ENCODE measurements around the gene FAM169A. TPM values are rescaled to one million over a fixed set of nuclear protein-coding genes. Genes with fewer than 3 reads are reported as not detected.
"Not testable (repeated sequence)": the region's sequence is repeated elsewhere in the genome, so short reads cannot be mapped to it uniquely, and the experiment has no call there.

FAM169A gene
- total and polyA plus RNA-seq, 3 experiments from 2014 or later: 8.4 to 9.2 (median 8.6) TPM

DNA sequence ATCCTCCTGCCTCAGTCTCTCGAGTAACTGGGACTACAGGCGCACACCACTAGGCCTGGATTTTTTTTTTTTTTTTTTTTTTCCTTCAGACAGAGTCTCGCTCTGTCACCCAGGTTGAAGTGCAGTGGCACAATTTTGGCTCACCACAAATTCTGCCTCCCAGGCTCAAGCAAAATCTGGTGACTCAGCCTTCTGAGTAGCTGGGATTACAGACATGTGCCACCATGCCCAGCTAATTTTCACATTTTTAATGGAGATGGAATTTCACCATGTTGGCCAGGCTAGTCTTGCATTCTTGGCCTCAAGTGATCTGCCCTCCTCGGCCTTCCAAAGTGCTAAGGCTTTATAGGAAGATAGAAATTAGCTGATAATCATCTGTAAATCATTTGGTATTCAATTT is 55.3 kb downstream of the FAM169A start:
- Histone ChIP-seq H3K27me3 (ENCODE audit: insufficient read depth, low read length, poor library complexity, severe bottlenecking) (no peaks in the 10 kb centered on the region), H3K27ac (ENCODE audit: low read depth, low read length) (no peak overlapping the region), H3K4me3 (ENCODE audit: low read length) (no peak overlapping the region), H3K36me3 (ENCODE audit: insufficient read depth, low read length) (peaks cover 6% of the 10 kb centered on the region), H3K9me3 (ENCODE audit: low read length) (no peaks in the 10 kb centered on the region), H3K4me1 (ENCODE audit: insufficient read depth, low read length) (no peaks in the 10 kb centered on the region)
- H3K27me3 Mint-ChIP-seq: no peaks in the 10 kb centered on the region
- H3K9me3 Mint-ChIP-seq: no peaks in the 10 kb centered on the region
- POLR2A ChIA-PET: no interaction called here
- CTCF ChIA-PET: no interaction called here
- H3K27ac Mint-ChIP-seq: no peak overlapping the region
- no peak for DNase-seq
- H3K4me1 Mint-ChIP-seq: peaks cover under 1 to 12% (median 3%) of the 10 kb centered on the region in 3 donors
- no peak overlapping the region for H3K4me3 Mint-ChIP-seq
- H3K36me3 Mint-ChIP-seq: peaks cover 4 to 18% (median 10%) of the 10 kb centered on the region in 3 donors

DNA sequence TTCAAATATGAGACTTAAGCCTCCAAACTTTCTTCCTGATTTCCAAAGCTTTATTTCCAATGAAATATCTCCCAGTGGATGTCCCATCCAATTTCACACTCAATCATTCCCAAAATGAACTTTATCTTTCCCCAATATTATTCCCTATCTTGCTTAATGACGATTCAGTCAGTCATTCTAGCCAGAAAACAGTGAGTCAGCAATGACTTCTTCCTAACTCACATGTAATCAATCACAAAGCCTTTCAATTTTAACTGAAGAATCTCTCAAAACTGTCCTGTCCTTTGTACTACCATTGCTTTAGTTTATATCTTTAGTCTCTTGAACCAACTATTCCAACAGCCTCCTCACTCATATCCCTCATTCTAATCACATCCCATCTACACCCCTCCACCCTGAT is 64.2 kb downstream of the FAM169A start:
- peaks cover 0 to 4% (median 0%) of the 10 kb centered on the region in 3 donors for H3K4me1 Mint-ChIP-seq
- Histone ChIP-seq H3K4me1 (ENCODE audit: insufficient read depth, low read length) (no peaks in the 10 kb centered on the region), H3K36me3 (ENCODE audit: insufficient read depth, low read length) (no peaks in the 10 kb centered on the region), H3K27ac (ENCODE audit: low read depth, low read length) (no peak overlapping the region), H3K9me3 (ENCODE audit: low read length) (no peaks in the 10 kb centered on the region), H3K27me3 (ENCODE audit: insufficient read depth, low read length, poor library complexity, severe bottlenecking) (no peaks in the 10 kb centered on the region), H3K4me3 (ENCODE audit: low read length) (no peak overlapping the region)
- no peak overlapping the region for H3K4me3 Mint-ChIP-seq
- H3K9me3 Mint-ChIP-seq: no peaks in the 10 kb centered on the region
- H3K36me3 Mint-ChIP-seq: peaks cover under 1 to 37% (median 11%) of the 10 kb centered on the region in 3 donors
- CTCF ChIA-PET: no interaction called here
- H3K27ac Mint-ChIP-seq: peak overlapping the region in 5 of 8 donors; percentile 10 to 62 (median 20)
- POLR2A ChIA-PET: no interaction called here
- DNase-seq: no peak
- H3K27me3 Mint-ChIP-seq: no peaks in the 10 kb centered on the region

DNA sequence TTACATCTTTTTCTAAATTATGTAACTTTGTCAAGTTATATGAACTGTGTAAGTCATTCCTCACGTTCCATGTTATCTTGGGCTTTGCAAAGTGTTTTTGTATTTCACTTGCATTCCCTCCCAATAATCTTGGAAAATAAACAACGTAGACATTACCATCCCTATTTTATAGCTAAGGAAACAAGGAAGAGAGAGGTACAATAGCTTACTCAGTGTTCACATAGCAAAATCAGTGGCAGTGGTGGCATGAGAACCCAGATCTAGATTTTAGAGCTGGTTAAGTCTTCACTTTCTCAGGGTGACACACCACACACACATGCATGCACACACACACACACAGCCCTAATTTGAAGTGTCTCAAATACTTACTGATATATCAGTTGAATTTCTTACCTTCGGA is 65.0 kb downstream of the FAM169A start:
- Mint-ChIP-seq H3K4me3 (no peak overlapping the region), H3K36me3 (peaks cover 3 to 43% (median 13%) of the 10 kb centered on the region in 3 donors), H3K9me3 (no peaks in the 10 kb centered on the region), H3K27ac (no peak overlapping the region), H3K27me3 (no peaks in the 10 kb centered on the region), H3K4me1 (no peaks in the 10 kb centered on the region)
- Histone ChIP-seq H3K9me3 (ENCODE audit: low read length) (no peaks in the 10 kb centered on the region), H3K4me1 (ENCODE audit: insufficient read depth, low read length) (no peaks in the 10 kb centered on the region), H3K36me3 (ENCODE audit: insufficient read depth, low read length) (no peaks in the 10 kb centered on the region), H3K4me3 (ENCODE audit: low read length) (no peak overlapping the region), H3K27me3 (ENCODE audit: insufficient read depth, low read length, poor library complexity, severe bottlenecking) (no peaks in the 10 kb centered on the region), H3K27ac (ENCODE audit: low read depth, low read length) (no peak overlapping the region)
- POLR2A ChIA-PET: no interaction called here
- CTCF ChIA-PET: no interaction called here
- no peak for DNase-seq

DNA sequence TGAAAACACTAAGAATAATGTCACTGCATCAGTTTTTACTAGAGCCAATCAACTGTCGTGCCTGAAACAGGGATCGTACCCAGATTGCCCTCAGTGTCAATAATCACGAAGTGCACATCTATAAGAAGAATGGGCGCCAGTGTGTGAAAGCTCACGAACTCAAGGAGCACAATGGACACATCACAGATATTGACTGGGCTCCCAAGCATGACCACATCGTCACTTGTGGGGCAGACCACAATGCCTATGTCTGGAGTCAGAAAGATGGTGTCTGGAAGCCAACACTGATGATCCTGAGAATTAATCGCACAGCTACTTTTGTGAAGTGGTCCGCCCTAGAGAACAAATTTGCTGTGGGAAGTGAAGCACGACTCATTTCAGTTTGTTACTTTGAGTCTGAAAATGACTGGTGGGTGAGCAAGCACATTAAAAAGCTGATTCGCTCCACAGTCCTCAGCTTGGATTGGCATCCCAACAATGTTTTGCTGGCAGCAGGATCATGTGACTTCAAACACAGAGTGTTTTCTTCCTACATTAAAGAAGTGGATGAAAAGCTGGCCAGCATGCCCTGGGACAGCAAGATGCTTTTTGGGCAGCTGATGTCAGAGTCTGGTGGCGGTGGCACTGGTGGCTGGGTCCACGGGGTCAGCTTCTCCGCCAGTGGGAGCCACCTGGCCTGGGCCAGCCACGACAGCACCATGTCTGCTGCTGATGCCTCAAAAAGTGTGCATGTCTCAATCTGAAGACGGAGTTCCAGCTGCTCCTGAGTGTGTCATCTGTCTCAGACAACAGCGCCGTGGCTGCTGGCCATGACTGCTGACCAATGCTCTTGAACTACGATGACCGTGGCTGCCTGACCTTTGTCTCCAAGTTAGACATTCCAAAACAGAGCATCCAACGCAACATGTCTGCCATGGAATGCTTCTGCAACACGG is 66.9 kb downstream of the FAM169A start:
- Mint-ChIP-seq H3K4me3 (no peak overlapping the region), H3K4me1 (no peaks in the 10 kb centered on the region)
- POLR2A ChIA-PET: no interaction called here

DNA sequence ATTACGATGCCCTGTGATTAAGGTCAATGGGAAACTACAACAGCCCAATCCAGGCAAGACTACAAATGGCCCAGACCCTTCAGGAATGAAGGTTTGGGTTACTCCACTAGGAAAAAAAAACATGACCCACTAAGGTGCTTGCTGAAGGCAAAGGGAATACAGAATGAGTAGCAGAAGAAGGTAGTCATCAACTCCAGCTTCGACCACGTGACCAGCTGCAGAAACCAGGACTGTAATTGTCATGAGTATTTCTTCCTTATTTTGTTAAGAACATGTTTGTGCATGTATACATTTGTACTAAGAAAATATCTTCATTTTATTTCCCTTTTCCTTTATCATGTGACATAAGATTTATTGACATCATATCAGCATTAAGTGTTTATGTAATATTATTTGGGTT is 74.5 kb downstream of the FAM169A start:
- H3K4me3 ChIP-seq (ENCODE audit: low read length); H3K4me3 Mint-ChIP-seq; H3K27ac ChIP-seq (ENCODE audit: low read depth, low read length): not testable (repeated sequence)

More for the DNA sequence above, 66.9 kb downstream of the FAM169A start:
- H3K36me3 Mint-ChIP-seq: peaks cover 3 to 51% (median 15%) of the 10 kb centered on the region in 3 donors
- H3K27me3 Mint-ChIP-seq: no peaks in the 10 kb centered on the region
- Histone ChIP-seq H3K4me1 (ENCODE audit: insufficient read depth, low read length) (no peaks in the 10 kb centered on the region), H3K9me3 (ENCODE audit: low read length) (no peaks in the 10 kb centered on the region), H3K4me3 (ENCODE audit: low read length) (no peak overlapping the region), H3K36me3 (ENCODE audit: insufficient read depth, low read length) (no peaks in the 10 kb centered on the region), H3K27me3 (ENCODE audit: insufficient read depth, low read length, poor library complexity, severe bottlenecking) (no peaks in the 10 kb centered on the region), H3K27ac (ENCODE audit: low read depth, low read length) (no peak overlapping the region)
- no peak overlapping the region for H3K27ac Mint-ChIP-seq
- no peaks in the 10 kb centered on the region for H3K9me3 Mint-ChIP-seq
- CTCF ChIA-PET: interaction anchor here (1.1 kb wide), 1 partner anchor 10 kb away, joined by 3 read pairs; no protein-coding TSS in a partner anchor
- no peak for DNase-seq

DNA sequence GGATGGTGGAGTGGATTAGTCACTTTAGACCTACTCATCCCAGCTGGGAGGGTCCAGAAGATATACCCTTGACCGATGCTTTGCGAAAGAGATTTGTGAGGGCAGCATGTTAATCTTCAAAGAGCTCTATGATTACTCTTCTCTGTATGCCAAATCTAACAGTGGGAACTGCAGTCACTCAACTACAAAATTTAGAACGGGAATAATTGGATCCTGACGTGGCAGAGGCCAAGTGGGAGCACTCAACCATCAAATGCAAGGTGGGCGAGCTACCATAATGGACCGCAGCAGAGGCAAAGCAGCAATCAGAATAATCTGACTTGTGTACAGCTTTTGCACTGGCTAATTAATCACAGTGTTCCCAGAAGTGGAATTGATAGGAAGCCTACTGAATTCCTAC is 78.8 kb downstream of the FAM169A start:
- no peaks in the 10 kb centered on the region for H3K27me3 ChIP-seq (ENCODE audit: insufficient read depth, low read length, poor library complexity, severe bottlenecking)
- no peaks in the 10 kb centered on the region for H3K9me3 Mint-ChIP-seq
- POLR2A ChIA-PET: no interaction called here

More for the DNA sequence above, 74.5 kb downstream of the FAM169A start:
- H3K27me3 ChIP-seq (ENCODE audit: insufficient read depth, low read length, poor library complexity, severe bottlenecking); H3K36me3 ChIP-seq (ENCODE audit: insufficient read depth, low read length); H3K27me3 Mint-ChIP-seq; H3K9me3 ChIP-seq (ENCODE audit: low read length); H3K27ac Mint-ChIP-seq; H3K9me3 Mint-ChIP-seq; POLR2A ChIA-PET; H3K4me1 Mint-ChIP-seq; DNase-seq; CTCF ChIA-PET; H3K4me1 ChIP-seq (ENCODE audit: insufficient read depth, low read length): not testable (repeated sequence)
- H3K36me3 Mint-ChIP-seq: peaks cover 9 to 67% (median 22%) of the 10 kb centered on the region in 3 donors

DNA sequence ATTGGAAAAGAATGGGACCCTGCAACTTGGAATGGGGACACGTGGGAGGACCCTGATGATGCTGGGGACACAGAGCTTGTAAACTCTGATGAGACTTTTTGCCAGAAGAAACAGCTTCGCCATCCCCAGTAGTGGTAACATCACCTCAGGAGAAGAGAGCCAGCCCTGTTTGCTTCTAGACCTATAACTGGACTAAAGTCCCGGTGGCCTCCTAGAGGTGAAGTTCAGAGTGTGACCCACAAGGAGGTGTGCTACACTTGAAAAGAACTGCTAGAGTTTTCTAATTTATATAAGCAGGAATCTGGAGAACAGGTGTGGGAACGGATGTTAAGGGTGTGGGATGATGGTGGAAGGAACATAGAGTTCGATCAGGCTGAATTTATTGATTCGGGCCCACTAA is 79.3 kb downstream of the FAM169A start:
- Histone ChIP-seq H3K4me3 (ENCODE audit: low read length) (no peak overlapping the region), H3K4me1 (ENCODE audit: insufficient read depth, low read length) (no peaks in the 10 kb centered on the region), H3K27me3 (ENCODE audit: insufficient read depth, low read length, poor library complexity, severe bottlenecking) (no peaks in the 10 kb centered on the region), H3K9me3 (ENCODE audit: low read length) (no peaks in the 10 kb centered on the region), H3K27ac (ENCODE audit: low read depth, low read length) (no peak overlapping the region), H3K36me3 (ENCODE audit: insufficient read depth, low read length) (peaks cover 1% of the 10 kb centered on the region)
- H3K27ac Mint-ChIP-seq: peak overlapping the region in 1 of 8 donors; percentile 67
- no peak overlapping the region for H3K4me3 Mint-ChIP-seq
- H3K27me3 Mint-ChIP-seq: no peaks in the 10 kb centered on the region
- ChIA-PET CTCF (interaction anchor here (1.8 kb wide), 1 partner anchor 21 kb away, joined by 4 read pairs; no protein-coding TSS in a partner anchor), POLR2A (no interaction called here)
- peaks cover 5 to 48% (median 13%) of the 10 kb centered on the region in 3 donors for H3K36me3 Mint-ChIP-seq
- DNase-seq: no peak
- no peaks in the 10 kb centered on the region for H3K4me1 Mint-ChIP-seq
- no peaks in the 10 kb centered on the region for H3K9me3 Mint-ChIP-seq

More for the DNA sequence above, 78.8 kb downstream of the FAM169A start:
- Mint-ChIP-seq H3K36me3 (peaks cover 9 to 52% (median 13%) of the 10 kb centered on the region in 3 donors), H3K4me1 (no peaks in the 10 kb centered on the region), H3K4me3 (no peak overlapping the region), H3K27ac (no peak overlapping the region), H3K27me3 (no peaks in the 10 kb centered on the region)
- Histone ChIP-seq H3K4me3 (ENCODE audit: low read length) (no peak overlapping the region), H3K36me3 (ENCODE audit: insufficient read depth, low read length) (no peaks in the 10 kb centered on the region), H3K27ac (ENCODE audit: low read depth, low read length) (no peak overlapping the region), H3K9me3 (ENCODE audit: low read length) (no peaks in the 10 kb centered on the region), H3K4me1 (ENCODE audit: insufficient read depth, low read length) (no peaks in the 10 kb centered on the region)
- CTCF ChIA-PET: interaction anchor here (1.8 kb wide), 1 partner anchor 21 kb away, joined by 4 read pairs; no protein-coding TSS in a partner anchor
- DNase-seq: no peak

DNA sequence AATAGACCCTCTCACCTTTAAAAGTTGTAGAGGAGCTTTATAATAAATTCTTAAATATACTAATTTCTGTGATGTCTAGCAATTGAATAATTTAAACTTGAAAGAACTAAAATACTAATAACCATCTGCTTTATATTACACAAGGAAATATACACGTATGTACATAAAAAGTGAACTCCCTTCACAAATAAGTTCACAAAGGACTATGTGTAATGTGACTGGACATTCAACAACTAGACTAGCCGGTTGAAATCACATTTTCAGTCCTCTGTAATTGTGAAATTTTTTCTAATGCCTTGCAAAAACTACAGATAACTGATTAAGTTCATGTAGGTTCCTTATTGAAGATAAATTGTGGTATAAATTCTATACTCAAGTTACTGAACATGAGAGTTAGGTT is 87.6 kb downstream of the FAM169A start:
- Histone ChIP-seq H3K4me3 (ENCODE audit: low read length) (no peak overlapping the region), H3K9me3 (ENCODE audit: low read length) (no peaks in the 10 kb centered on the region), H3K27ac (ENCODE audit: low read depth, low read length) (no peak overlapping the region), H3K36me3 (ENCODE audit: insufficient read depth, low read length) (peaks cover 19% of the 10 kb centered on the region), H3K4me1 (ENCODE audit: insufficient read depth, low read length) (no peaks in the 10 kb centered on the region), H3K27me3 (ENCODE audit: insufficient read depth, low read length, poor library complexity, severe bottlenecking) (no peaks in the 10 kb centered on the region)
- H3K4me3 Mint-ChIP-seq: no peak overlapping the region
- H3K4me1 Mint-ChIP-seq: no peaks in the 10 kb centered on the region
- H3K36me3 Mint-ChIP-seq: peaks cover 0 to 59% (median 9%) of the 10 kb centered on the region in 3 donors
- ChIA-PET POLR2A (no interaction called here), CTCF (no interaction called here)
- no peaks in the 10 kb centered on the region for H3K27me3 Mint-ChIP-seq
- DNase-seq: no peak
- H3K27ac Mint-ChIP-seq: no peak overlapping the region
- no peaks in the 10 kb centered on the region for H3K9me3 Mint-ChIP-seq
